Lung (tissue), 12 donors: Measurements from ENCODE around the gene CYRIA. TPM values are rescaled to one million over a fixed set of nuclear protein-coding genes. Genes with fewer than 3 reads are reported as not detected.

Source experiments
- ATAC-seq: fragments of 200-7000 bp; cut with Tn5 transposase; one replicate; pipeline ENCODE4 v1.9.1; 2020; ENCODE audit warnings: moderate number of reproducible peaks; ENCODE audit not compliant: insufficient read depth, low FRiP score
- DNase-seq, 3 donors: peaks; one replicate each; pipeline ENCODE4 v3.0.0-alpha.2; 2013 to 2017
- H3K27ac ChIP-seq, 2 donors: one replicate each; pipeline ENCODE4 v1.5.1; 2013; ENCODE audit warnings: mild to moderate bottlenecking in 2 of 2, moderate library complexity in 2 of 2, control low read depth in 1 of 2, inconsistent platforms in 1 of 2, low read depth in 1 of 2, low read length in 1 of 2
- H3K27me3 ChIP-seq, 3 donors: one replicate each; pipeline ENCODE4 v1.5.1; 2013; ENCODE audit warnings: low read length in 2 of 3; ENCODE audit not compliant: control insufficient read depth in 3 of 3, insufficient read depth in 3 of 3
- H3K36me3 ChIP-seq, 4 donors: one replicate each; pipeline ENCODE4 v1.5.1; 2013; ENCODE audit warnings: low read length in 4 of 4, mild to moderate bottlenecking in 1 of 4, moderate library complexity in 1 of 4; ENCODE audit not compliant: control insufficient read depth in 4 of 4, insufficient read depth in 4 of 4
- H3K4me1 ChIP-seq, 5 donors: one replicate each; pipeline ENCODE4 v1.5.1; 2013; ENCODE audit warnings: low read length in 5 of 5, mild to moderate bottlenecking in 2 of 5, moderate library complexity in 1 of 5; ENCODE audit not compliant: control insufficient read depth in 5 of 5, insufficient read depth in 5 of 5
- H3K4me3 ChIP-seq: one replicate; pipeline ENCODE4 v1.5.1; 2013; ENCODE audit warnings: mild to moderate bottlenecking, control low read depth, moderate library complexity
- H3K9ac ChIP-seq, 2 donors: one replicate each; pipeline ENCODE4 v1.5.1; 2013; ENCODE audit warnings: low read length in 2 of 2, control low read depth in 1 of 2; ENCODE audit not compliant: insufficient read depth in 1 of 2
- H3K9me3 ChIP-seq, 4 donors: one replicate each; pipeline ENCODE4 v1.5.1; 2013; ENCODE audit warnings: low read length in 3 of 4, mild to moderate bottlenecking in 1 of 4, moderate library complexity in 1 of 4; ENCODE audit not compliant: control insufficient read depth in 4 of 4, insufficient read depth in 3 of 4
- WGBS, 2 donors: extraction: QIAGEN DNeasy Blood & Tissue Kit; methylation state at CpG; one replicate each; pipeline ENCODE4 v1.1.7; 2013; 5-methylcytosine and 5-hydroxymethylcytosine counted together
- polyA plus RNA-seq, 2 donors: library from polyadenylated mRNA; stranded (reverse); fragments of 200-250 nt; gene quantifications; one replicate each; pipeline ENCODE4 v1.2.1, GENCODE V29; 2013
- total RNA-seq, 2 donors: library from RNA; depleted of rRNA in 1 of 2; stranded (reverse); fragments of >200 nt in 1 of 2; gene quantifications; one replicate each; pipeline ENCODE4 v1.2.1, GENCODE V29; 2014 to 2021
- TF ChIP-seq, protein P1 (sequence below): IDR thresholded peaks from 2 replicates; pipeline ENCODE4 v1.5.1; 2012; ENCODE audit warnings: mild to moderate bottlenecking; ENCODE audit errors: control extremely low read depth, extremely low read depth
- donor health status: control.
- donor health status: control.
- donor health status: Bipolar disorder and iron deficiency.
- donor health status: healthy.
- donor health status: DM: yes; HTN: yes; CAD: no.

Gene CYRIA
- total and polyA plus RNA-seq, 4 donors, result 4.3 to 23.6 (median 16.6) TPM

DNA sequence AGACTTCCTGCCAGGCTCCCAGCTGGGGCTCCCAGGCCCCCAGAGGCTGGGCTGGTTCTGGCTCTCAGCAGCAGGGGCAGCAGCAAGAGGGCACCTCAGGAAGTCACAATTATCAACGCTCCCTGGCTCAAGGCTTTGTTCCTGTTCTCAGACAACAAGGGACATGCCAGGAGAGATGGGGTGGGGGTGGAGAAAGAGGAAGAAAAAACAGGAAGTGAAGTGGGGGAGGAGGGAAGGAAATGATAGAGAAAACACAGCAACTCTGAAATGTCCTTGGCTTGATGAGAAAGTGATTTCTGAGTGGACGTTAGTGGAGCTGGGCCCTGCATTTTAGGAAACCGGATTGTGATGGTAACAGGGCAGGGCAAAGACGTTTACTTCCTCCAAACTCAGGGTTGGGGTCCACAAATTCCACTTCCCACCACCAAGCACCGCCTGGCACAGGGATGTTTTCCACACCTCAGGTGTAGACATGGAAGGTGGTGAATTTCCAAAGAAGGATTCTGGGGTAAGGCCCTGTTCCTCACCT is 40.4 kb downstream of the CYRIA start:
- peaks cover 0 to 8% (median 2%) of the 10 kb centered on the region in 4 donors for H3K36me3 ChIP-seq
- H3K9ac ChIP-seq, result peak overlapping the region in 1 of 2 donors; percentile 26
- ATAC-seq, result peak; percentile 24
- H3K9me3 ChIP-seq, result no peaks in the 10 kb centered on the region
- H3K4me3 ChIP-seq, result no peak overlapping the region
- H3K27ac ChIP-seq, result peak overlapping the region; percentile 52 to 59
- WGBS, 2 donors, result 15 to 39% methylated on average over 5 of the region's 5 CpGs
- H3K4me1 ChIP-seq, result peaks cover 3 to 36% (median 8%) of the 10 kb centered on the region in 5 donors
- no peaks in the 10 kb centered on the region for H3K27me3 ChIP-seq
- DNase-seq, result peak; percentile 39 to 76 (median 62)
- TF ChIP-seq, protein P1, sequence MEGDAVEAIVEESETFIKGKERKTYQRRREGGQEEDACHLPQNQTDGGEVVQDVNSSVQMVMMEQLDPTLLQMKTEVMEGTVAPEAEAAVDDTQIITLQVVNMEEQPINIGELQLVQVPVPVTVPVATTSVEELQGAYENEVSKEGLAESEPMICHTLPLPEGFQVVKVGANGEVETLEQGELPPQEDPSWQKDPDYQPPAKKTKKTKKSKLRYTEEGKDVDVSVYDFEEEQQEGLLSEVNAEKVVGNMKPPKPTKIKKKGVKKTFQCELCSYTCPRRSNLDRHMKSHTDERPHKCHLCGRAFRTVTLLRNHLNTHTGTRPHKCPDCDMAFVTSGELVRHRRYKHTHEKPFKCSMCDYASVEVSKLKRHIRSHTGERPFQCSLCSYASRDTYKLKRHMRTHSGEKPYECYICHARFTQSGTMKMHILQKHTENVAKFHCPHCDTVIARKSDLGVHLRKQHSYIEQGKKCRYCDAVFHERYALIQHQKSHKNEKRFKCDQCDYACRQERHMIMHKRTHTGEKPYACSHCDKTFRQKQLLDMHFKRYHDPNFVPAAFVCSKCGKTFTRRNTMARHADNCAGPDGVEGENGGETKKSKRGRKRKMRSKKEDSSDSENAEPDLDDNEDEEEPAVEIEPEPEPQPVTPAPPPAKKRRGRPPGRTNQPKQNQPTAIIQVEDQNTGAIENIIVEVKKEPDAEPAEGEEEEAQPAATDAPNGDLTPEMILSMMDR, result no peak

DNA sequence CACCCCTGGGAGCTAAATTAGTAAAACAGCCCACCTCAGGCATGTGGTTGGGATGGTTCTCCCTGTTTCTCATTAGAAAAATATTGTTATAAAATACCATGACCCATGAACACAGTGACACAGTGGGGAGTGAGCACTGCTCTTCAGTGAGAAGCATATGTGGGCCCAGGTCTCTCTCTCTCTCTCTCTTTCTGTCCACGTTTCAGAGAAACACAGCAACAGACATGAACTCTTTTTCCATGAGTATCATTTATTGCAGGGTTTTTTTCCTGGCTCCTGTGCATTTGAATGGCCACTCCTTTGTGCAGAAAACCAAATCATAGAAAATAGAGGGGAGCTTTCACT is 41.2 kb downstream of the CYRIA start:
- Histone ChIP-seq H3K4me1 (peaks cover 3 to 30% (median 8%) of the 10 kb centered on the region in 5 donors), H3K27ac (no peak overlapping the region), H3K9ac (no peak overlapping the region), H3K27me3 (no peaks in the 10 kb centered on the region), H3K9me3 (no peaks in the 10 kb centered on the region), H3K36me3 (peaks cover 0 to 10% (median 2%) of the 10 kb centered on the region in 4 donors), H3K4me3 (no peak overlapping the region)
- no peak for ATAC-seq
- DNase-seq, result no peak
- 51 to 59% methylated on average over 1 of the region's 1 CpG for WGBS, 2 donors
- TF ChIP-seq, protein P1, result no peak

DNA sequence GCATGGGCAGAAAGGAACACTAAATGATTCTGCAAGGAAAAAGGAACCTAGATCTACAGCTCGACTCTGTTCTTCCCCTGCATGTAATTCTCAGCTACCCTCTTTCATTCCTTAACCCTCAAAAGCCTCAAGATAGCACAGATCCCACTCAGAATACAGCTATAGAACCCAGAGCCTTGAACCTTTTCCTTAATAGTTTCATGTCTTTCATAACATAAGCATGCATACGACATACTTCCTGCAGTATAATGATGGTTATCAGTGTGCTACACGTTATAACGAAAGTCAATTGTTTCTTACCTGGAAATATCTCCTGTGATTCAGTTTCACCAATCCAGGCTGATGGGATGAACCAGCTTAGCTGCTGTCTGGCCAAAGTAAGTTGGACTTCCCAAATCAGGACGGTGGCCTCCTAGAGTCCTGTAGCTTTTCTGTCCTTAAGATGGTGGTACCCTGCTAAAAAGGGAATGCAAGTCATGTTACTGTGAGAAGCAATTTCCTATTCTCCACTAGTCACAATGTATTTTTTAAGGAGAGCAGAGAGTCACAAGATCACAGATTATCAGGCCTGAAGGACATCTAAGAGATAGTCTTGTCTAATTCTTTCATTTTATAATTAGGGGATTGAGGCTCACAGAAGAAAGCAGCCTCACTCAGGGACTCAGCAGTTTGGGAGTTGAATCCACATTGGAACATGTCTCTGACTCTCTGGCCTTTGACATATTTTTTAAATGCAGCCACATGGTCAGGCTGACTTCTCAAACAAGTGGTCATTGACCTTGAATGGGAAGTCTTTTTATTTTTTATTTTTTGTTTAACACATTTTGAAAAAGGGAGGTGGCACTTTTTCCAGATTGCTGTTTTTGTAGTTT is 41.8 kb downstream of the CYRIA start:
- Histone ChIP-seq H3K27me3 (no peaks in the 10 kb centered on the region), H3K9ac (no peak overlapping the region), H3K9me3 (no peaks in the 10 kb centered on the region), H3K27ac (peak overlapping the region in 1 of 2 donors; percentile 54), H3K4me1 (peaks cover 3 to 28% (median 8%) of the 10 kb centered on the region in 5 donors), H3K36me3 (peaks cover 0 to 10% (median 2%) of the 10 kb centered on the region in 4 donors), H3K4me3 (no peak overlapping the region)
- 39 to 53% methylated on average over 5 of the region's 5 CpGs for WGBS, 2 donors
- ATAC-seq (no peak), DNase-seq (no peak)
- TF ChIP-seq, protein P1, result no peak
